Globus pallidus (tissue), 1 donor: ENCODE data around the gene DNAJC17.

Experiments
- DNase-seq: peaks from one replicate; pipeline ENCODE4 v3.0.0-alpha.2; 2015; ENCODE audit warnings: low spot score

The DNAJC17 gene

GRCh38 chr15:40737048-40737447 lies 70.2 kb downstream of the DNAJC17 start:
- DNase-seq = no peak

GRCh38 chr15:40736575-40736974 lies 70.7 kb downstream of the DNAJC17 start:
- no peak for DNase-seq

GRCh38 chr15:40731034-40731433 lies 76.2 kb downstream of the DNAJC17 start:
- no peak for DNase-seq

- DNase-seq = no peak
Observed at GRCh38 chr15:40723919-40724318, 83.4 kb downstream of the DNAJC17 start.

GRCh38 chr15:40722934-40723333 lies 84.3 kb downstream of the DNAJC17 start:
- DNase-seq = no peak

- DNase-seq = no peak
Observed at GRCh38 chr15:40722354-40722753, 84.9 kb downstream of the DNAJC17 start.

GRCh38 chr15:40721701-40722100 lies 85.6 kb downstream of the DNAJC17 start:
- no peak for DNase-seq

GRCh38 chr15:40716165-40716564 lies 91.1 kb downstream of the DNAJC17 start:
- DNase-seq = no peak
